ENCODE measurements around the gene NOP58. TPM values are rescaled to one million over a fixed set of nuclear protein-coding genes. Genes with fewer than 3 reads are reported as not detected.

The NOP58 gene
- total RNA-seq, 1 experiment from 2014 or later, result 136 TPM

- ChIA-PET CTCF (no interaction called here), RAD21 (ENCODE audit: low non-redundant PET in 1 of 2, low total read pairs in 2 of 2, uncharacterized antibody in 2 of 2, unreplicated experiment in 2 of 2) (no interaction called here), POLR2A (no interaction called here)
- BruUV-seq (replicated peaks), result no TSS peak
- Histone ChIP-seq H2AFZ (ENCODE audit: low read depth, low read length, poor library complexity, severe bottlenecking) (no peak overlapping the region), H3K4me3 (replicated peaks in 1 of 2; ENCODE audit: low read depth in 1 of 2, low read length in 2 of 2) (no peak overlapping the region), H3K27ac (ENCODE audit: low read depth, low read length) (no peak overlapping the region), H4K20me1 (ENCODE audit: insufficient read depth) (no peaks in the 10 kb centered on the region), H3K79me2 (ENCODE audit: insufficient read depth, low read length) (no peaks in the 10 kb centered on the region), H3K4me1 (ENCODE audit: control insufficient read depth in 1 of 2, insufficient read depth in 2 of 2, low read length in 2 of 2) (no peaks in the 10 kb centered on the region), H3K9me2 (ENCODE audit: insufficient read depth) (no peaks in the 10 kb centered on the region), H3K36me3 (ENCODE audit: control insufficient read depth in 1 of 2, insufficient read depth in 2 of 2, low read length in 2 of 2) (no peaks in the 10 kb centered on the region), H3K4me2 (ENCODE audit: low read length) (no peak overlapping the region), H3K27me3 (ENCODE audit: insufficient read depth, low read length) (no peaks in the 10 kb centered on the region), H3K9me3 (ENCODE audit: control insufficient read depth in 1 of 2, insufficient read depth in 1 of 2, low read depth in 1 of 2, low read length in 2 of 2) (no peaks in the 10 kb centered on the region), H3K9ac (ENCODE audit: low read length) (no peak overlapping the region)
- DNase-seq (ENCODE audit: low read depth, low spot score) (no peak), ATAC-seq (no peak)
- intact Hi-C loops (cut with micrococcal nuclease), result no loop called here
- TF ChIP-seq EZH2phosphoT487 (IDR thresholded peaks at IDR 0.05; ENCODE audit: borderline replicate concordance) (no peak), REST (IDR thresholded peaks at IDR 0.05; ENCODE audit: low read depth) (no peak), ATF3 (IDR thresholded peaks at IDR 0.05) (no peak), EGR1 (IDR thresholded peaks at IDR 0.05; ENCODE audit: low read depth) (no peak), CEBPB (IDR thresholded peaks at IDR 0.05; ENCODE audit: low read depth) (no peak), POLR2AphosphoS5 (IDR thresholded peaks at IDR 0.05; ENCODE audit: low read depth, low read length) (no peak), EZH2 (IDR thresholded peaks at IDR 0.05) (no peak), TCF7L2 (IDR thresholded peaks at IDR 0.05; ENCODE audit: borderline replicate concordance, extremely low read depth, insufficient read depth, insufficient read length) (no peak), ELF1 (IDR thresholded peaks at IDR 0.05; ENCODE audit: borderline replicate concordance, low read depth) (no peak), FOSL1 (IDR thresholded peaks at IDR 0.05; ENCODE audit: low read depth) (no peak), ZFX (IDR thresholded peaks at IDR 0.05) (no peak), SRF (IDR thresholded peaks at IDR 0.05; ENCODE audit: low read depth) (no peak), YY1 (IDR thresholded peaks at IDR 0.05; ENCODE audit: extremely low read depth, insufficient replicate concordance, low read depth, low read length) (no peak), CBX3 (IDR thresholded peaks at IDR 0.05; ENCODE audit: low read depth) (no peak), RAD21 (IDR thresholded peaks at IDR 0.05; ENCODE audit: low read depth) (no peak), SIN3A (IDR thresholded peaks at IDR 0.05; ENCODE audit: low read depth) (no peak), CTCF (IDR thresholded peaks at IDR 0.05 in 2 of 3, conservative IDR thresholded peaks at IDR 0.05 in 1 of 3; ENCODE audit: borderline replicate concordance in 1 of 3, insufficient read depth in 1 of 3, low read depth in 2 of 3, low read length in 2 of 3) (no peak), JUND (IDR thresholded peaks at IDR 0.05) (no peak), ZBTB33 (IDR thresholded peaks at IDR 0.05; ENCODE audit: extremely low read depth, insufficient replicate concordance, low read length) (no peak), POLR2A (IDR thresholded peaks at IDR 0.05; ENCODE audit: borderline replicate concordance, extremely low read depth, insufficient read depth, insufficient read length) (no peak)
These were observed 80.6 kb downstream of the NOP58 start for GRCh38 chr2:202346180-202346579.

Data from HCT116 (cell line).